OCI-LY3 (cell line): ENCODE data around the gene MYPN.

Experiments
- H2AFZ ChIP-seq: fragments of 200-600, 300-600 bp; shearing (Covaris generic); 2 replicates; pipeline ENCODE4 v1.6.0; 2014; ENCODE audit warnings: antibody characterized with exemption, low read depth, low read length
- H3K27ac ChIP-seq: fragments of 200-600, 300-600 bp; sonication (generic); 2 replicates; pipeline ENCODE4 v1.5.1; 2014; ENCODE audit warnings: mild to moderate bottlenecking, low read length, moderate library complexity, mixed read lengths
- H3K27me3 ChIP-seq: fragments of 200-600, 300-600 bp; sonication (generic); 2 replicates; pipeline ENCODE4 v1.6.1; 2014; ENCODE audit warnings: low read depth, low read length, mixed read lengths
- H3K36me3 ChIP-seq: fragments of 200-600, 300-600 bp; sonication (generic); replicated peaks from 2 replicates; pipeline ENCODE3; 2014; ENCODE audit warnings: low read depth, low read length, mixed read lengths
- H3K4me1 ChIP-seq: fragments of 300-600, 200-600 bp; sonication (generic); 2 replicates; pipeline ENCODE4 v1.6.1; 2014; ENCODE audit warnings: low read length, mixed read lengths
- H3K4me2 ChIP-seq: fragments of 200-600, 300-600 bp; sonication (generic); 2 replicates; pipeline ENCODE4 v1.6.1; 2014; ENCODE audit warnings: low read length, mixed read lengths
- H3K4me3 ChIP-seq: fragments of 300-600, 200-600 bp; sonication (generic); 2 replicates; pipeline ENCODE4 v1.5.1; 2014; ENCODE audit warnings: antibody characterized with exemption, mild to moderate bottlenecking, low read length, moderate library complexity
- H3K79me2 ChIP-seq: fragments of 300-600, 200-600 bp; shearing (Covaris generic); 2 replicates; pipeline ENCODE4 v1.6.1; 2014; ENCODE audit warnings: mild to moderate bottlenecking, low read length, mixed read lengths
- H3K9ac ChIP-seq: fragments of 300-600, 200-600 bp; shearing (Covaris generic); 2 replicates; pipeline ENCODE4 v1.6.0; 2014; ENCODE audit warnings: mild to moderate bottlenecking, low read length, moderate library complexity
- H3K9me3 ChIP-seq: fragments of 200-600, 300-600 bp; shearing (Covaris generic); 2 replicates; pipeline ENCODE4 v1.6.1; 2014; ENCODE audit warnings: low read length, mixed read lengths; ENCODE audit not compliant: insufficient read depth
- H4K20me1 ChIP-seq: fragments of 200-600, 300-600 bp; sonication (generic); 2 replicates; pipeline ENCODE4 v1.6.1; 2016; ENCODE audit warnings: low read length, mixed read lengths; ENCODE audit not compliant: insufficient read depth
- CTCF ChIP-seq: fragments of 200-600, 300-600 bp; sonication (generic); IDR thresholded peaks from 2 replicates; pipeline ENCODE4 v1.5.1; 2014; ENCODE audit warnings: antibody characterized with exemption, low read length, low read depth
- EZH2phosphoT487 ChIP-seq: fragments of 200-600 bp; shearing (Covaris generic); IDR thresholded peaks from 2 replicates; pipeline ENCODE4 v1.6.1; 2018; ENCODE audit warnings: antibody characterized with exemption, mixed run types, low read depth

MYPN gene

GRCh38 chr10:68121020-68121743 is 11.9 kb downstream of the MYPN start:
- no peak overlapping the region for H3K4me3 ChIP-seq
- H4K20me1 ChIP-seq = no peaks in the 10 kb centered on the region
- no peaks in the 10 kb centered on the region for H3K9me3 ChIP-seq
- no peaks in the 10 kb centered on the region for H3K27me3 ChIP-seq
- no peak overlapping the region for H2AFZ ChIP-seq
- H3K9ac ChIP-seq = no peak overlapping the region
- no peaks in the 10 kb centered on the region for H3K4me1 ChIP-seq
- no peaks in the 10 kb centered on the region for H3K36me3 ChIP-seq
- H3K4me2 ChIP-seq = no peak overlapping the region
- H3K27ac ChIP-seq = no peak overlapping the region
- H3K79me2 ChIP-seq = no peaks in the 10 kb centered on the region
- TF ChIP-seq EZH2phosphoT487 = no peak
- TF ChIP-seq CTCF = no peak

GRCh38 chr10:68121852-68122251 is 12.6 kb downstream of the MYPN start:
- TF ChIP-seq EZH2phosphoT487 (no peak), CTCF (no peak)
- Histone ChIP-seq H3K4me2 (no peak overlapping the region), H3K36me3 (no peaks in the 10 kb centered on the region), H3K27ac (no peak overlapping the region), H3K79me2 (no peaks in the 10 kb centered on the region), H3K9ac (no peak overlapping the region), H3K4me3 (no peak overlapping the region), H4K20me1 (no peaks in the 10 kb centered on the region), H3K4me1 (no peaks in the 10 kb centered on the region), H2AFZ (no peak overlapping the region), H3K9me3 (no peaks in the 10 kb centered on the region), H3K27me3 (no peaks in the 10 kb centered on the region)

- no peak overlapping the region for H3K9ac ChIP-seq
- H2AFZ ChIP-seq = no peak overlapping the region
- H3K27ac ChIP-seq = no peak overlapping the region
- TF ChIP-seq EZH2phosphoT487 = no peak
- no peak for TF ChIP-seq CTCF
- H3K4me1 ChIP-seq = no peaks in the 10 kb centered on the region
- no peaks in the 10 kb centered on the region for H3K27me3 ChIP-seq
- H3K4me3 ChIP-seq = no peak overlapping the region
- H3K9me3 ChIP-seq = no peaks in the 10 kb centered on the region
- H3K4me2 ChIP-seq = no peak overlapping the region
- no peaks in the 10 kb centered on the region for H3K36me3 ChIP-seq
- H4K20me1 ChIP-seq = no peaks in the 10 kb centered on the region
- no peaks in the 10 kb centered on the region for H3K79me2 ChIP-seq
Observed at GRCh38 chr10:68124718-68125117, 15.4 kb downstream of the MYPN start.

- Histone ChIP-seq H4K20me1 (no peaks in the 10 kb centered on the region), H2AFZ (no peak overlapping the region), H3K9me3 (no peaks in the 10 kb centered on the region), H3K36me3 (no peaks in the 10 kb centered on the region), H3K27ac (no peak overlapping the region), H3K79me2 (no peaks in the 10 kb centered on the region), H3K4me1 (no peaks in the 10 kb centered on the region), H3K27me3 (no peaks in the 10 kb centered on the region), H3K4me3 (no peak overlapping the region), H3K4me2 (no peak overlapping the region), H3K9ac (no peak overlapping the region)
- no peak for TF ChIP-seq EZH2phosphoT487
- no peak for TF ChIP-seq CTCF
Observed at GRCh38 chr10:68125772-68126171, 16.5 kb downstream of the MYPN start.
